ENCODE data around the gene SLC38A3.

GRCh38 chr3:50185230-50185629 lies 19.8 kb upstream of the SLC38A3 start:
- TF ChIP-seq CTCF (IDR thresholded peaks at IDR 0.05; ENCODE audit: poor library complexity): no peak
- no peak for TF ChIP-seq EZH2 (IDR thresholded peaks at IDR 0.05; ENCODE audit: borderline replicate concordance)
- TF ChIP-seq EZH2phosphoT487 (IDR thresholded peaks at IDR 0.05; ENCODE audit: low read depth, severe bottlenecking, unreplicated experiment): no peak

All from hepatocyte (in vitro differentiated cells).